T-helper 2 cell treated with Interferon-gamma antibody and Interleukin-4, amounts not matched to agents 100 ng/mL and 5 ng/mL, for 36 hours (primary cell): ENCODE measurements around the gene CEP135. TPM values are rescaled to one million over a fixed set of nuclear protein-coding genes. Genes with fewer than 3 reads are reported as not detected.
"Not testable (repeated sequence)": the region's sequence is repeated elsewhere in the genome, so short reads cannot be mapped to it uniquely, and the experiment has no call there.

Experiments used
- intact Hi-C: fragments of 100-400 bp; cut with micrococcal nuclease; formaldehyde crosslinking; loops from one replicate; pipeline ENCODE4 v1.15.1; 2023
- total RNA-seq: library from RNA; stranded (reverse); gene quantifications from 2 replicates; pipeline ENCODE4 v1.2.3, GENCODE V29; 2022

Gene CEP135
- total RNA-seq, 1 donor from 2014 or later: 17.8 TPM

DNA sequence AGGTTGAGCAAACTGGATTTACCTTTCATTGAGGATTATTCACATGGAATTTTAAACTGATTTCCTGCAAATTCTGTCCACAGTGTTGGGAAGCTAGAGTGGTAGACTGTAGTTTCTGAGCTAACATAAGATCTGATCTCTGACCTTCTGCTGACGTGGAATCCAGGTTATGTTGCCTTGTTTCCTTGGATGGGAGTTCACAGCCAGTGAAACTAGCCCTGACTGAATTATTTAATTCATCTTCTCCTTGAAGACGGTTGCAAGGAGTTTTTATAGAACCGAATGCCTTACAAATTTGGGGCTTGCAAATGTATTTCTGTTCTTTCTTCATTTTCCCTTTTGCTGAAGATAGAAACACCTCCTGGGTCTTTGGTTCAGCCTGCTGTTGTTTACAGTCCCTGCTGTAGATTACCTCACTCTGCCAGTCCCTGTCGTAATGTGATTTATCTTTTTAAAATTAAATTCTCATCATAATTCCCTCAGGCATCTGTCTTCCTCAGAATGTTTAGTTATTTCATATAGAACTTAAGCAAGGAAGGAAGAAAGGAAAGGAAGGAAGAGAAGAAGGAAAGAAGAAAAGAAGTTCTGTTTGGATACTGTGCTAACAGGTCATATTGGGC, 113.9 kb downstream of the CEP135 start:
- intact Hi-C loops: no loop called here

DNA sequence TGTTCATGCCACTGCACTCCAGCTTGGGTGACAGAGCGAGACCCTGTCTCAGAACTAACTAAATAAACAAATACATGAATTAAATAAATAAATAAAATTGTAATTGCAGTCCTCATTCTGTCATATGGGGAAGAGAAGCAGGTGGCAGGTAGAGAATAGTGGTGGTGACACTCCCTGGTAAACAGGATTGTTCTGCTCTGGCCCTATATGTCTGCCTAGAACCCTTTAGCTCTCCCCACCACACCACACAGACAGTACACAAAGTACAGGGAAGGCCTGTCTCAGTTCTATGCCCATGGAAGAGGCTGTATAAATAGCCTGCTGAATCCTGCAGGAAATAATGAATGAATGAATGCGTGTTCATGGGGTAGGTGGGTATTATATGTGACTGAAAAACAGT, 117.7 kb downstream of the CEP135 start:
- intact Hi-C loops: no loop called here

DNA sequence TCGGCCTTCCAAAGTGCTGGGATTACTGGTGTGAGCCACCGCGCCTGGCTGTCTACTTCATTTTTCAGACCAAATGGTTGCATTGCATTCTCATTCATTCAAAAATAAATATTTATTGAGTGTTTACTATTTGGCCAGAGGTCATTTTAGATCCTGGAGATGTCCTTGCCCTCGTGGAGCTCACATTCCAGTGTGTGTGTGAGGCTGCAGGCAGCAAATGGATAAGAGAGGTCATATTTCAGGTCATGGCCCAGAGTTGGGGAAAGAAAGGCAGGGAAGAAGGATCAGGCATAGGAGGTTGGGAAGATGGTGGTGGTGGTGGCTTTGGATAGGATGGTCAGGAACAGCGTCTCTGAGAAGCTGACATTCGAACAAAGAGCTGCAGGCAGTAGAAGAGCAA, 119.1 kb downstream of the CEP135 start:
- intact Hi-C loops: no loop called here

DNA sequence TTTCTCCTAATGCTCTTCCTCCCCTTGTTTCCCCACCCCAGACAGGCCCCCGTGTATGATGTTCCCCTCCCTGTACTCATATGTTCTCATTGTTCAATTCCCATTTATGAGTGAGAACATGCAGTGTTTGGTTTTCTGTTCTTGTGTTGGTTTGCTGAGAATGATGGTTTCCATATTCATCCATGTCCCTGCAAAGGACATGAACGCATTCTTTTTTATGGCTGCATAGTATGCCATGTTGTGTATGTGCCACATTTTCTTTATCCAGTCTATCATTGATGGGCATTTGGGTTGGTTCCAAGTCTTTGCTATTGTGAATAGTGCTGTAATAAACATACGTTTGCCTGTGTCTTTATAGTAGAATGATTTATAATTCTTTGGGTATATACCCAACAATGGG, 124.0 kb downstream of the CEP135 start:
- intact Hi-C loops: not testable (repeated sequence)

DNA sequence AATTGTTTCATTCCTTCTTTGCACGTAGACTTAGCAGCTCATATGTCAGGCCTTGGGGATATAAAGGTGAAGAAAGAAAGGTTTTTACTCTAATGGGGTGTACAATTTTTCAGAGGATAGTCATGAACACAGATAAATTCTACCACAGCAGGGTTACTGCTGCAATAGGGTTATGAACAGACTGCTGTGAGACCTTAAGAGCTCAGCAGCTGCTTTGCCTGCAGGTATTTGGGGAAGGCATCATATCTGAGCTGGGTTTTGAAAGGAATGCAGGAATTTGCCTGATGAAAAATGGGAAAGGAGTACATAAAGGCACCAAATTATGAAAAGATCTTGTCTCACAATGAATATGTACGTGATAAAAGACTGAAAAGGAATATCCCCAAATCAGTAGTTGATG, 128.9 kb downstream of the CEP135 start:
- intact Hi-C loops: no loop called here

DNA sequence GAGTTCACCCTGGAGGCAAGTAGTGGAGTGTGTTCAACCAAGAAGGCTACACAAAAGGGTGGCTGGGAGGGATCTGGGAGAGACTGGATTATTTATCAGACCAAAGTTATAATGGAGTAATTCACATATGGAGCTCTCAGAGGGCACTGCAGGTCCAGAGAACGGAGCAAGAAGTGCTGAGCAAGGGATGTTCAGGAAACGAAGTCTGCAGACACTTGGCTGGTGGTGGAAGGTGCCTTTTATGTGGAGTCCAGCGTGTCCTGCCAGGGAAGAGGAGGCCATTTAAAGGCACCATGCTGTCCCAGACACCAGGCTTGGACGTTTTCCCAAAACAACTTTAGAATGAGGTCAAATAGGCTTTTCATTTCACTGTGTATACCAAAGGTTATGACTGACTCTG, 130.1 kb downstream of the CEP135 start:
- intact Hi-C loops: no loop called here

DNA sequence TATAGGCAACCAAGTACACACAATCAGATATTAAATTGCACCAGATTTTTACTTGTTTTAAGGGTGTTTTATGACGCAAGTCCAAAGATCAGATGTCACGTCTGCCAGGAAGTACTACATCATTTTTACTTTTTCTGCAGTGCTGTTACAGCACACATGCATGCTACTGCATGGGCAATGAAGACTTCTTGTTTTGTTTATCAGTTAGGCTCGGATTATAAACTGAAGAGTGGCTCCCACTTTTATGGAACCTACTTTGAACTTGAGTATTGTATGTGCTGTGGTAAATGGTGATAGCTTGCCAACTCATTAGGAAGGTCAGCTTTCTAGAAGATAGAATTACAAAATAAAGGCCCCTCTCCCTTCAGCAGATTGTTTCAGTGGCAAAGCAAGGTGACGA, 131.6 kb downstream of the CEP135 start:
- intact Hi-C loops: no loop called here

DNA sequence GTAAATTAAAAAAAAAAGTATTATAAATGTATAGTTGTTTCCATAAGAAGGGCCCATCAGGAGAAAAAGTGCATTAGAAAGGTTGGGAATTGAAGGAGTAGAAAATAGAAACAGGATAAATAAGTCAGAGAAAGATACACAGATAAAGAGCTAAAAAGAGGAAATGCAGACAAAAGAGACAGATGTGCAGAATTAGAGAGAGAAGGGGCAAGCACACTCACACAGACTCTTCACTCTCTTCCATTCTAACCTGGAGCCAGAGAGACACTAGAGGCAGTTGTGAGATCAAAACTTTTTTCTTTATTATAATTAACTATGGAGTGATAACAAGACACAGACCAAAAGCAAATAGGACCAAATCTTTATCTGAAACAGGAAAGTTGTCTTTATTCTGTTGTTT, 134.1 kb downstream of the CEP135 start:
- intact Hi-C loops: no loop called here

Other genes with a start within 250 kb of the CEP135 start
- not detected in 2 replicates for gene EXOC1L, start 129.2 kb upstream of the CEP135 start, total RNA-seq
- gene EXOC1, start 95.3 kb upstream of the CEP135 start, total RNA-seq: 28.1 and 29.9 TPM in 2 replicates